HepG2 (cell line): Measurements from ENCODE around the gene ATP13A4. TPM values are rescaled to one million over a fixed set of nuclear protein-coding genes. Genes with fewer than 3 reads are reported as not detected.

Experiments
- ATAC-seq: fragments of 200-7000 bp; cut with Tn5 transposase; 3 replicates; pipeline ENCODE4 v1.9.1; 2020; ENCODE audit warnings: mild to moderate bottlenecking, moderate library complexity
- BruUV-seq: library from RNA; stranded (reverse); fragments of 400-500 nt; replicated peaks from 2 replicates; lab custom pipeline; 2021; lab: Mats Ljungman, UMichigan
- CTCF ChIA-PET: fragments of 300-600 bp; formaldehyde crosslinking; extraction: SDS; loops from one replicate; lab custom pipeline; 2021; ENCODE audit warnings: low total read pairs, inconsistent platforms, low intra/inter-chr PET ratio; lab: Yijun Ruan, JAX
- POLR2A ChIA-PET: fragments of 350-600 bp; sonication (Branson Sonifier 250); formaldehyde crosslinking; loops from one replicate; lab custom pipeline; 2020; ENCODE audit warnings: antibody characterized with exemption, inconsistent platforms; lab: Yijun Ruan, JAX
- DNase-seq: peaks from one replicate; pipeline ENCODE4 v3.0.0-alpha.2; 2015; ENCODE audit warnings: low spot score
- FAIRE-seq: peaks from 3 replicates; lab custom pipeline; 2011; peaks lifted over from hg19 to GRCh38; lab: Jason Lieb, UNC
- H2AFZ ChIP-seq: one replicate; pipeline ENCODE4 v1.6.1; 2011; ENCODE audit warnings: low read length, inconsistent platforms
- H3K27ac ChIP-seq: fragments of 300-600 bp; 3 replicates; pipeline ENCODE4 v1.8.0; 2011; ENCODE audit warnings: mixed run types, mild to moderate bottlenecking, mixed read lengths, low read length, inconsistent platforms; ENCODE audit not compliant: insufficient read depth; ENCODE audit errors: extremely low read length
- H3K27me3 ChIP-seq, 2 experiments: fragments of 200-600 bp in 1 of 2; 2 replicates in 1 of 2; 3 replicates in 1 of 2; pipeline versions ENCODE4 v1.6.0 to v1.8.0; 2011; ENCODE audit warnings: low read length in 2 of 2, mild to moderate bottlenecking in 2 of 2, moderate library complexity in 2 of 2, inconsistent platforms in 1 of 2; ENCODE audit not compliant: insufficient read depth in 2 of 2, control insufficient read depth in 1 of 2
- H3K36me3 ChIP-seq, 2 experiments: fragments of 200-600 bp in 1 of 2; replicated peaks in 1 of 2; 2 replicates in 1 of 2; 3 replicates in 1 of 2; pipeline versions ENCODE4 v1.5.1 to v1.8.0; 2011; ENCODE audit warnings: low read length in 2 of 2, inconsistent platforms in 1 of 2; ENCODE audit not compliant: insufficient read depth in 2 of 2, control insufficient read depth in 1 of 2
- H3K4me1 ChIP-seq: 2 replicates; pipeline ENCODE4 v1.5.1; 2012; ENCODE audit warnings: low read length, inconsistent platforms; ENCODE audit not compliant: insufficient read depth
- H3K4me2 ChIP-seq: 2 replicates; pipeline ENCODE4 v1.6.0; 2011; ENCODE audit warnings: low read depth, low read length, inconsistent platforms
- H3K4me3 ChIP-seq, 3 experiments: fragments of 200-600 bp in 1 of 3; sonication (generic), shearing (Covaris generic) in 1 of 3; replicated peaks in 1 of 3; 2 replicates each; pipeline ENCODE4 v1.5.1; 2011 to 2016; ENCODE audit warnings: low read length in 3 of 3, inconsistent platforms in 2 of 3, low read depth in 2 of 3, mild to moderate bottlenecking in 2 of 3, control low read depth in 1 of 3, mixed read lengths in 1 of 3; ENCODE audit not compliant: insufficient read depth in 1 of 3
- H3K79me2 ChIP-seq: one replicate; pipeline ENCODE4 v1.6.1; 2011; ENCODE audit warnings: low read length, inconsistent platforms; ENCODE audit not compliant: insufficient read depth
- H3K9ac ChIP-seq: 2 replicates; pipeline ENCODE4 v1.6.0; 2011; ENCODE audit warnings: mild to moderate bottlenecking, low read depth, low read length, inconsistent platforms; ENCODE audit not compliant: insufficient read depth
- H3K9me3 ChIP-seq: 2 replicates; pipeline ENCODE4 v1.5.1; 2012; ENCODE audit warnings: mild to moderate bottlenecking, low read length
- H4K20me1 ChIP-seq: 2 replicates; pipeline ENCODE4 v1.6.0; 2011; ENCODE audit warnings: inconsistent platforms, mild to moderate bottlenecking, low read length, moderate library complexity; ENCODE audit not compliant: insufficient read depth
- CTCF ChIP-seq: sonication (generic); formaldehyde crosslinking; IDR thresholded peaks from 2 replicates; pipeline ENCODE4 v1.5.0; 2020; ENCODE audit warnings: mild to moderate bottlenecking, missing genetic modification reagents, moderate library complexity
- MXD3 ChIP-seq: IDR thresholded peaks from 2 replicates; pipeline ENCODE4 v1.6.1; 2016; ENCODE audit warnings: mild to moderate bottlenecking, missing biosample characterization, missing genetic modification reagents
- SOX5 ChIP-seq: IDR thresholded peaks from 2 replicates; pipeline ENCODE4 v1.6.1; 2016; ENCODE audit warnings: borderline replicate concordance
- STAG1 ChIP-seq: sonication (generic); formaldehyde crosslinking; IDR thresholded peaks from 2 replicates; pipeline ENCODE4 v1.4.0; 2020; ENCODE audit warnings: missing genetic modification reagents
- YEATS2 ChIP-seq: sonication (generic); formaldehyde crosslinking; IDR thresholded peaks from 2 replicates; pipeline ENCODE4 v1.4.0; 2020; ENCODE audit warnings: missing genetic modification reagents, borderline replicate concordance
- ZC3H13 ChIP-seq: sonication (generic); formaldehyde crosslinking; IDR thresholded peaks from 2 replicates; pipeline ENCODE4 v1.8.1; 2023; ENCODE audit warnings: mild to moderate bottlenecking, missing genetic modification reagents, moderate library complexity
- ZNF362 ChIP-seq: sonication (generic); formaldehyde crosslinking; IDR thresholded peaks from 2 replicates; pipeline ENCODE4 v1.4.0; 2020; ENCODE audit warnings: missing genetic modification reagents, mild to moderate bottlenecking, borderline replicate concordance
- ZNF512B ChIP-seq: sonication (generic); formaldehyde crosslinking; IDR thresholded peaks from 2 replicates; pipeline ENCODE4 v1.5.1; 2020; ENCODE audit warnings: missing genetic modification reagents, mild to moderate bottlenecking, borderline replicate concordance
- in situ Hi-C: cut with HindIII; loops from 2 replicates; pipeline ENCODE4 v1.10.0; 2017; ENCODE audit warnings: low pct_unique_long_range_greater_than_20kb; ENCODE audit not compliant: extremely low pct_ligation_motif_present
- intact Hi-C: fragments of 100-400 bp; cut with micrococcal nuclease; formaldehyde crosslinking; loops from one replicate; pipeline ENCODE4 v1.10.0; 2022; ENCODE audit not compliant: unreplicated experiment
- polyA plus RNA-seq, 8 experiments: library from polyadenylated mRNA; depleted of rRNA in 3 of 8; stranded (reverse) in 7 of 8; unstranded in 1 of 8; fragments of >200 nt; fragmentation: Illumina TruSeq in 4 of 8; extraction: Trizol in 4 of 8; gene quantifications; 2 replicates each; pipeline versions ENCODE4 v1.2.1 to v1.2.3, GENCODE V29; 2011 to 2016; ENCODE audit warnings: low read depth in 4 of 8, missing spikeins in 1 of 8, mixed read lengths in 1 of 8; ENCODE audit not compliant: insufficient read depth in 1 of 8
- total RNA-seq, 5 experiments: library from RNA; depleted of rRNA; stranded (reverse); fragments of >200 nt; fragmentation: Illumina TruSeq; extraction: Trizol; gene quantifications; 2 replicates each; pipeline ENCODE4 v1.2.3, GENCODE V29; 2016; ENCODE audit warnings: low read depth in 1 of 5

Gene ATP13A4
- total and polyA plus RNA-seq, 2 of the 13 experiments (the other 11 are each of a cell fraction or from before 2014, with no cell fraction given), result 0.01 to 0.07 TPM

GRCh38 chr3:193457526-193457925, 97.2 kb downstream of the ATP13A4 start (continued):
- TF ChIP-seq MXD3 (no peak), YEATS2 (no peak), ZNF512B (no peak)

- intact Hi-C loops (no loop called here), in situ Hi-C loops (loop anchor here (25.0 kb wide), 1 partner anchor 640 kb away; no protein-coding TSS in a partner anchor)
- no peaks in the 10 kb centered on the region for H3K79me2 ChIP-seq
- H3K36me3 ChIP-seq, result no peaks in the 10 kb centered on the region
- CTCF ChIA-PET, result no interaction called here
- no TSS peak for BruUV-seq
- POLR2A ChIA-PET, result no interaction called here
- peak; percentile 41; the same call in 2 of the 3 replicates for ATAC-seq
- FAIRE-seq, result no peak
- no peaks in the 10 kb centered on the region for H3K27me3 ChIP-seq
- DNase-seq, result no peak
- no peaks in the 10 kb centered on the region for H4K20me1 ChIP-seq
- H3K4me2 ChIP-seq, result no peak overlapping the region
- no peak overlapping the region for H2AFZ ChIP-seq
- no peak overlapping the region for H3K27ac ChIP-seq
- no peak overlapping the region for H3K9ac ChIP-seq
- no peak overlapping the region for H3K4me3 ChIP-seq
- TF ChIP-seq SOX5 (CRISPR knock-in tag) (no peak), ZC3H13 (CRISPR knock-in tag) (no peak), ZNF362 (CRISPR knock-in tag) (peak; percentile 37; the same call in 1 of the 2 replicates), CTCF (CRISPR knock-in tag) (0 out of 2 replicates have a peak, but pooled peaks have one; percentile 14), STAG1 (CRISPR knock-in tag) (peak; percentile 6; the same call in 1 of the 2 replicates)
- H3K9me3 ChIP-seq, result no peaks in the 10 kb centered on the region
- no peaks in the 10 kb centered on the region for H3K4me1 ChIP-seq
Observed at GRCh38 chr3:193452338-193452737, 102.4 kb downstream of the ATP13A4 start.
